ENCODE results near the gene CHST15. TPM values are rescaled to one million over a fixed set of nuclear protein-coding genes. Genes with fewer than 3 reads are reported as not detected.

CHST15 gene
- total RNA-seq, 2 experiments from 2014 or later, result 0.28 to 0.60 TPM

DNA sequence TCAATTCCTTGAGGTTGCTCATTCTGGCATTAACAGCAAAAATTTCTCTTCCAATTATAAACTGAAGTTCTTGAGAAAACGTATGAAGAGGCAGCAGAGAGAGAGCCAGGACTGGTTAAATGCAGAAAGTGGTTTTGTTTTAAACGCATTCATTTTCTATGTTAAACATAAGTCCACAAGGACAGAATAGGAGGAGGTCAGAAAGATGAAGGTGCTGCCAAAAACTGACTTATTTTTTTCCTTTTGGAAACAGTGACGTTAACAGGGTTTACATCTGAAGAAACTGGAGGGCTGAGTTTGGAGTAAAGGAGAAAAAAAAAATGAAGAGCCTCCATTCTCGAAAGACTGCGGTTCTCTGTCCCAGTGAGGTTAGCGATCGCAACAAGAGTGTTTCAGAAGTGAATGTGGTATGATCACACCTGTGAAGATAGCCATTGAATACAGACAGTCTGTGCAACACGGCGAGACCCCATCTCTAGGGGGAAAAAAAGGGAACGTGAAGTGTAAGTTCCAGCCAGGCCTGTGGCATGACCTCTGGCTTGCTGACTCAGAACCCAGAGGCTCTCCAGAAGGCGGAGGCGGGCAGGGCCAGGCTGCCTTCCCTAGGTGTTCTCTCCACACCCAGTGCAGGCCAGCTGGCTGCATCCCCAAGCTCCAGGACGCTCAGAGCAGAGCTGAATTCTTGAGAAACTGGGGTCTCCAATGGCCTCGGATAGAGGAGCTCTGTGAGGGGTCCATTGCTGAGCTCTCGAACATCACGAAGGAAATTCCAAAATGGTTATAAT, 84.0 kb downstream of the CHST15 start:
- DNase-seq (no peak), ATAC-seq (ENCODE audit: low read depth) (no peak)
- no peaks in the 10 kb centered on the region for H3K36me3 Mint-ChIP-seq
- no peak overlapping the region for H3K27ac Mint-ChIP-seq
- no peak overlapping the region for H3K4me3 Mint-ChIP-seq
- POLR2A ChIA-PET, result no interaction called here
- peaks cover 7% of the 10 kb centered on the region for H3K9me3 Mint-ChIP-seq
- peaks cover 2% of the 10 kb centered on the region for H3K27me3 Mint-ChIP-seq
- no peaks in the 10 kb centered on the region for H3K4me1 Mint-ChIP-seq

DNA sequence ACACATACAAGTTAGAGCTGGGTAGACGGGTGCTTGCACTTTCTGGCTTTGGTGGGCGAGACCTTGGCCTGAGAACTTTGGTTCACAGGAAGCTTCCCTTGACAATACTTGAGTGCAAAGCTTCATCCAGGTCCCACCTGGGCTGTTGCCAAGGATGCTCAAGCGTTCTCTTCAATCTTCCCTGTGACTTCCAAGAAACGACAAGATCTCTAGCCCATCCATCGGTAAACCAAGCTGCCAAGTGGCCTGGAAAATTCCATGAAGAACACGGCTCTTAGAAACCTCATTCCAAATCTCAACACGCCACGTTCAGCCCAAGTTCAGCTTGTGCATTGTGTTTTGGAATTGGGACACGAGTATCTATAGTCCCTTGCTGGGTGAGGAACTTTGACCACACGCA, 84.7 kb downstream of the CHST15 start:
- Mint-ChIP-seq H3K27me3 (peaks cover 2% of the 10 kb centered on the region), H3K27ac (no peak overlapping the region), H3K4me1 (no peaks in the 10 kb centered on the region), H3K36me3 (no peaks in the 10 kb centered on the region), H3K4me3 (no peak overlapping the region), H3K9me3 (peaks cover 2% of the 10 kb centered on the region)
- DNase-seq, result no peak
- ATAC-seq (ENCODE audit: low read depth), result no peak
- POLR2A ChIA-PET, result no interaction called here

DNA sequence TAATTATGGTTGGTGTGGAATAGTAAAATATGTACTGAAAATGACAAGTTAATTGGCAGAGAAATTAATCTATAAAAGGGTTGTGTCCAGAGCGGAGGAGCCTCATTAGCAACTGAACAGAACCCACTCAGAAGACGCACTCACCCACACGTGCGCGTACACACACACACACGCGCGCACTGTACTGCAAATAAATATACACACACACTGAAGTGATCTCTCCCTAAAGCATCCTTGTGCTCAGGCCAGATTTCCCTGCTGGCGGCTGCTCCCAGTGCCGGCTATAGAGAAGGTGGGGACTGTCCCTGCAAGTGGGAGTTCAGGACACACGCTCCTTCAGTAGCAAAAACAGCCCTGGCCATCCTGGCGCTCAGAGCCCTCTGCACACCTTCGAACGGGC, 85.2 kb downstream of the CHST15 start:
- no peaks in the 10 kb centered on the region for H3K9me3 Mint-ChIP-seq
- no peak overlapping the region for H3K4me3 Mint-ChIP-seq
- peaks cover 2% of the 10 kb centered on the region for H3K27me3 Mint-ChIP-seq
- no peak overlapping the region for H3K27ac Mint-ChIP-seq
- no peaks in the 10 kb centered on the region for H3K4me1 Mint-ChIP-seq
- H3K36me3 Mint-ChIP-seq, result no peaks in the 10 kb centered on the region
- no peak for DNase-seq
- POLR2A ChIA-PET, result no interaction called here
- no peak for ATAC-seq (ENCODE audit: low read depth)

DNA sequence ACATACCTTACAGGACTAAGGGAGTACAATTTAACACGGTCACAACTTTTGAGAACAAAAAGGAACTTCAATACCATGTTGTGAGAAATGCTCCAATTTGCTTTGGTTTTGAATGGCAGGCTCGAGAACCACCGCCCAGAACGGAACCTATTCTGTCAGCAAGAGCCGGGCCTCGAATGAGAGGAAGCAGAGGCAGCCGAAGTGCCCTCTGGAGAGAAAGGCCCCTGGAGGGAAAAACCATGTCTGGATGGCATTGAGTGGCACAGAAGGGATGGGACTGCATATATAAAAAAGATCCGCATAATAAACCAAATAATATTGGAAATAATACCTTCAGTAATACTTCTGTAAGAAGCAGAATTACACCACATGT, 85.6 kb downstream of the CHST15 start:
- no peak for DNase-seq
- Mint-ChIP-seq H3K4me1 (no peaks in the 10 kb centered on the region), H3K27me3 (peaks cover 2% of the 10 kb centered on the region), H3K27ac (no peak overlapping the region), H3K9me3 (no peaks in the 10 kb centered on the region), H3K4me3 (no peak overlapping the region), H3K36me3 (no peaks in the 10 kb centered on the region)
- ATAC-seq (ENCODE audit: low read depth), result no peak
- POLR2A ChIA-PET, result no interaction called here

DNA sequence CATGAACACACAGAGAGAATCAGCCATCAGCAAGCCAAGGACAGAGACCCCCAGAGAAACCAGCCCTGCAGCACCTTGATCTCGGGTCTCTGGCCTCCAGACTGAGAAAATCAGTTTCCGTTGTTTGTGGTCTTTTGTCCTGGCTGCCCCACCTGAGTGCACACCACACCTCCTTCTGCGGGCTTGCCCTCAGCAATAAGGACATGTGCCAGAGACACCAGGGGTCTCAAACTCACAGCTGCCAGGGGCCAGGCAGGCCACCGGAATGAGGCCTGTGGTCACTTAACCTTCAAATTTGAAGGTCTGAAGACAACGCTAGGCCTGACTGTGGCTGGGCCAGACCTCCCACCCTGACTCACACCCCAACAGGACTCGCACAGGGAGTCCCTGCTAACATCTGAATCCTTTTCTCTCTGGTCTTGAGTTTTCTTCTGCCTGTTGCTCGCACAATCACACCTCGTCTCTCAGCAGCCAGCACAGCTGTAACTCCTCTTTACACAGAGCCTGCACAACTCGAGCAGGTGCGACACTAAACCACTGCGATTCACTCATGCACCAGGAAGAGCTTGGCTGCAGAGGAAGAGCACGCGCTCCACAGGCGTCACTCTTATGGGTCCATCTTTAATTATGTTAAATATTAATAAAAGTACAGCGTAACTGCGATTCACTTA, 86.2 kb downstream of the CHST15 start:
- no peaks in the 10 kb centered on the region for H3K36me3 Mint-ChIP-seq
- H3K4me3 Mint-ChIP-seq, result no peak overlapping the region
- H3K4me1 Mint-ChIP-seq, result no peaks in the 10 kb centered on the region
- POLR2A ChIA-PET, result no interaction called here
- ATAC-seq (ENCODE audit: low read depth), result no peak
- no peak for DNase-seq
- peaks cover 2% of the 10 kb centered on the region for H3K27me3 Mint-ChIP-seq
- no peak overlapping the region for H3K27ac Mint-ChIP-seq
- no peaks in the 10 kb centered on the region for H3K9me3 Mint-ChIP-seq

DNA sequence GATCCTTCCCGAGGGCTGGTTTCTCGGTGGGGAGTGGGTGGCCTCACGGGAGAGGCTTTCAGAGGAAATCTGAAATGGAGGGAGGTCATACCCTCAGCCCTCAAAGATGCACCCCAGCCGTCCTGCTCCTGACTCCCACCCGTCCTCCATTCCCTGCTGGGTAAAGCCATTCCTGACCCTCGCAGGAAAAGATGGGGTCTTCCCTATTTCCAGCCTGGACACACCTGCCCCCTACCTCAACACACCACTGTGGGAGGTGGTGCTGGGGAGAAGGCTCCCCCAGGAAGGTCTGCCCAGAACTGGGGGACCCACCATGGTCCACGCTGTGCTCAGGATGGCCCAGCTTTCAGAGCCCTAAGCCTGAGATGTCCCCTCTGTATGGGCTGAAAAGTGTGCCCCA, 86.9 kb downstream of the CHST15 start:
- Mint-ChIP-seq H3K27me3 (peaks cover 2% of the 10 kb centered on the region), H3K27ac (no peak overlapping the region), H3K4me3 (no peak overlapping the region), H3K9me3 (no peaks in the 10 kb centered on the region), H3K4me1 (no peaks in the 10 kb centered on the region), H3K36me3 (no peaks in the 10 kb centered on the region)
- ATAC-seq (ENCODE audit: low read depth) (no peak), DNase-seq (no peak)
- POLR2A ChIA-PET, result no interaction called here

DNA sequence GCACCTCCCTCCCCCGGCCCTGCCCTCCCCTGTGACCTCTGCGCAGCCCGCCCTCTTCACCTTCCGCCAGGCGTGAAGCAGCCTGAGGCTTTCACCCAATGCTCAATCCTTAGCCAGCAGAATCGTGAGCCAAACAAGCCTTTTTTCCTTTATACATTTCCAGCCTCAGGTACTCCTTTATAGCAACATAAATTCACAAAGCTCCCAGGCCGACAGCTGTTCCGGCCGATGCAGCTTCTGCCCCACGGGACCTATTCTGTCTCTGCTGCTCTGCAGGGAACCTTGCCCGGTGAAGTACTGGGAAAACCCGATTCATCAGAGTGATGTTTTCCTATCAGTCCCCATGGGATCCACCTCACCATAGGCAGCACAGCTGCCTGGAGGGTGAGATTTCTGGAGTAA, 87.4 kb downstream of the CHST15 start:
- POLR2A ChIA-PET, result no interaction called here
- no peaks in the 10 kb centered on the region for H3K36me3 Mint-ChIP-seq

DNA sequence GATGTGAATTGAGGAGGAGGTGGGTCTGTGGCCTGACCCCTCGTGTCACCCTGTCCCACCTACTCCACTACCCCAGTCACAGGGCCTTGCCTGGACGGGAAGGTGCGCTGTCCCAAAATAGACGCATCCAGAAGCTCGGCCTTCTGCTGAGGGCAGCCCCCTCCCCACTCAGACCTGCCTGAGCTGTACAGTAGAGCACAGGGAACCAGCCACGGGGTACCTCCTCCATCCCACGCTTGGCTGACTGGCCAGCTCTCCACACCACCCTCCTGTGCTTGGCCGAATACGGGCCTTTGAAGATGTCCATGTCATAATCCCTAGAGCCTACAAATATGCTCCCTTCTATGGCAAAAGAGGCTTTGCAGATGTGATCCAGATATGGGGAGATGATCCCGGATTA, 88.3 kb downstream of the CHST15 start:
- POLR2A ChIA-PET, result no interaction called here
- H3K36me3 Mint-ChIP-seq, result no peaks in the 10 kb centered on the region
- H3K4me1 Mint-ChIP-seq, result no peaks in the 10 kb centered on the region
- H3K27me3 Mint-ChIP-seq, result peaks cover 2% of the 10 kb centered on the region
- no peak overlapping the region for H3K4me3 Mint-ChIP-seq
- H3K9me3 Mint-ChIP-seq, result no peaks in the 10 kb centered on the region
- no peak for DNase-seq
- H3K27ac Mint-ChIP-seq, result no peak overlapping the region
- no peak for ATAC-seq (ENCODE audit: low read depth)

More for the DNA sequence above, 87.4 kb downstream of the CHST15 start:
- Mint-ChIP-seq H3K4me3 (no peak overlapping the region), H3K27me3 (peaks cover 2% of the 10 kb centered on the region), H3K4me1 (no peaks in the 10 kb centered on the region), H3K9me3 (no peaks in the 10 kb centered on the region), H3K27ac (no peak overlapping the region)
- no peak for ATAC-seq (ENCODE audit: low read depth)
- no peak for DNase-seq

DNA sequence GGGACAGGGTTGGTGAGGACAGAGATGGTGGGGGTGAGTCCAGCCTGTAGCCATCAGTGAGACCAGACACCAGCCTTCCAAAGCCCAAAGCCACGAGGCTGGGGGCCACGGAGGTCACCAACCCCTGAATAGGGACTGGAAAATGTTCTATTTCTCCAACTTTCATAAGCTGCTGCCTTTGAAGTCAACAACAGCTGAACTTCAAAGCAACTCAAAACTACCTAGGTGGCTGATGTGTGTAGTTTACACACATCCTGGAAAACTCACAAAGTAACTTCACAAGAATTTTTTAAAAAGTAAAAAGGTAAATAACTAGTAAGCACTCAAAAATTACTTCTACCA, 88.8 kb downstream of the CHST15 start:
- Mint-ChIP-seq H3K4me3 (no peak overlapping the region), H3K36me3 (no peaks in the 10 kb centered on the region), H3K27ac (no peak overlapping the region), H3K27me3 (peaks cover 2% of the 10 kb centered on the region), H3K9me3 (no peaks in the 10 kb centered on the region), H3K4me1 (no peaks in the 10 kb centered on the region)
- DNase-seq, result no peak
- ATAC-seq (ENCODE audit: low read depth), result no peak
- POLR2A ChIA-PET, result no interaction called here

DNA sequence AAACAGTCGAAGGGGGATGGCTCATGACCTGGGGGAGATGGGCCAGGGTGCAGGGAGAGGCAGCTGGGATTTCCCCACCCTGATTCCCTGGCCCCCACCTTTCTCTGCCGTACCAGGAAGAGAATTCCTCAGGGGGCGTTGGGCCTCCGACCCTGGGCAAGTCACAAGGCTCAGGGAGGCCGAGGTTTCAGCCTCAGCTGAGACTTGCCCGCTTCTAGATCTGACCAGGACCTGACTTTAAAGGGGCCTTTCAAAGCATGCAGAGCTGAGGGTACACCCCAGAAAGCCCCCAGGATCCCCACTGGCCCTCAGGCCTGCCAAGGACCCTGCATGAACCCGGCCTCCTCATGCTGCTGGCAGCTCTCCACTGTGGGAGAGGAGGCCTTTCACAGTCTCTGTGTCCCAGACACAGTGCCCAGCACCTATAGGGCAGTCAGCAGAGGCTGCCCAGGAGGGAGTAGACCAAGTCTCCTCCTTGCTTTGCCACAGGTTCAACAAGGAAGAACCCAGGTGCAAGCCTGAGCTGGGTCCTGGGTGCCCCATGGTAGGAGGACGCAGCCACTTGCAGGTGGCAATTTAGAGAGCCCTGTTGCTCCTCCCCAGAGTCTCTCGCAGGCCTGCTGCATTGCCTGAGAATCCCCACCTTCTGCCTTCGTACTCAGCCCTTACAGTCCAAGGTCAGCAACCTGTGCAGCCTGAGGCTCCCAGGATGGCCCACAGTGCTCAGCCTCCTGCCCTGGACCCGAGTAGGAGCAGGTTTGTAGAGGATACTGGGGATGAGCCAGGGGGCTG, 89.3 kb downstream of the CHST15 start:
- no peaks in the 10 kb centered on the region for H3K4me1 Mint-ChIP-seq
- ATAC-seq (ENCODE audit: low read depth), result no peak
- POLR2A ChIA-PET, result no interaction called here
- no peaks in the 10 kb centered on the region for H3K36me3 Mint-ChIP-seq
- no peak overlapping the region for H3K4me3 Mint-ChIP-seq
- no peaks in the 10 kb centered on the region for H3K9me3 Mint-ChIP-seq
- no peak overlapping the region for H3K27ac Mint-ChIP-seq
- DNase-seq, result no peak
- peaks cover 2% of the 10 kb centered on the region for H3K27me3 Mint-ChIP-seq

DNA sequence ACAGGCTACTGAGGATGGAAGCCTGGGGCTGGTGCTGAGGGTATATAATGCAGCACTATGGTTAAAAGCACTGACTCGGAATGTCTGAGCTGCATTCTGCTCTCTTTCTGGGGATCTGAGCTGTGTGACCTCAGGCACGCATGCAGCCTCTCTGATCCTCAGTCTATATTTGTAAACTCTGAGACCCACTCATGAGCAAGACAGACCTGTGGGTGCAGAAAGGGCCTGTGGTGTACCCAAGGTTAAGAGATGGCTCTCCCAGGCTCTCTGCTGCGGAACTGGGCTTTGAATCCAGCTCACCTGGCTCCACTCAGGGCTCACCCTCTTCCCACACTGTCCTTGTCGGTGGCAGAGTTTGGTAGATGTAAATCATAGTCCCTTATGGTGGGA, 89.9 kb downstream of the CHST15 start:
- DNase-seq, result no peak
- POLR2A ChIA-PET, result no interaction called here
- H3K4me1 Mint-ChIP-seq, result no peaks in the 10 kb centered on the region
- no peaks in the 10 kb centered on the region for H3K9me3 Mint-ChIP-seq
- no peaks in the 10 kb centered on the region for H3K36me3 Mint-ChIP-seq
- no peak for ATAC-seq (ENCODE audit: low read depth)
- H3K27me3 Mint-ChIP-seq, result peaks cover 2% of the 10 kb centered on the region
- H3K4me3 Mint-ChIP-seq, result no peak overlapping the region
- no peak overlapping the region for H3K27ac Mint-ChIP-seq

DNA sequence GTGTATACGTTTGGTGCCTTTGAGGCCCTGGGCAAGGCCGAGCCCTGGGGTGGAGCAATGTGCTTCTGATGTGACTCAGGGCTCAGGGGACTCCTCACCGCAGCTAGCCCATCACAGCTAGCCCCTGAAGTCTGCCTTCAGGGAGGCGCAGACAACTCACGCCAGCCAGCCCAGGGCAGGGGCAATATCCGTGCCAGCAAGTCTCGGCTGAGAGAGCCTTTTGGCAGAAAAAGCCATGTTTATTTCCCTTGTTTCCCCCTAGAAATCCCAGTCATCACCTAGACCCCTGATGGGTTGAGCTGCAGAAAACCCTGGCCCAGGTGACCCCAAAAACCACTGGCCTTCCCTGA, 90.4 kb downstream of the CHST15 start:
- Mint-ChIP-seq H3K4me1 (no peaks in the 10 kb centered on the region), H3K4me3 (no peak overlapping the region), H3K36me3 (no peaks in the 10 kb centered on the region), H3K27ac (no peak overlapping the region), H3K27me3 (peaks cover 2% of the 10 kb centered on the region), H3K9me3 (no peaks in the 10 kb centered on the region)
- no peak for ATAC-seq (ENCODE audit: low read depth)
- DNase-seq, result no peak
- POLR2A ChIA-PET, result no interaction called here

DNA sequence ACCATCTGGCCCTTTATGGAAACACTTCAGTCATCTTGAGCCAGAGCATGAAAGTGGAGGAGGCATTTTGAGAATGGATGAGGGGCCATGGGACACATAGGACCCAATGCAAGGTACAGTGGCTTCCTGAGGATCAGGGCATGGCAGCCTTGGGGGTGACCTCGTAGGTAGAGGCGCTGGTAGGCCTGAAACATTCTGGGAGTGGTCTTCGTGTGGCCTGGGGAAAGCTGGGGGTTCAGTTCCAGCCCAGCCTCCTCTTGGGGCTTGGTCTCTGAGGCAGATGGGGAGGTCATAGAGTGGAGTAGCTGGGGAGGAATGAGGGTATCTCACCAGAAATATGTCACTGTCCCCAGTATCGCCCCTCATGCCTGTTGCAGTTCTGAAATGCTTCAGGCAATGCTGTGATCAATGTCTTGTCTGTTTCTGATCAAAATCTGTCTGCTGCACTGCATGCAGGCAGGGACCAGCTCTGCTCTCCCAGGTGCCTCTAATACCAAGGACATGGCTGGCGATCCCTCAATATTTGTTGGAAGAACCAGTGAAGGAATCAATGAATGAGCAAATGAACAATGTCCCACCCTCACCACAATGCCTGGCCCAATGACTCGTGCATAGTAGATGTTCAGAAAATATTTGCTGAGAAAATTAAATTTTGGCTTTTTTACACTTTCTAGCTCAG, 90.9 kb downstream of the CHST15 start:
- H3K4me3 Mint-ChIP-seq, result no peak overlapping the region
- H3K27ac Mint-ChIP-seq, result no peak overlapping the region
- H3K36me3 Mint-ChIP-seq, result no peaks in the 10 kb centered on the region
- H3K27me3 Mint-ChIP-seq, result peaks cover 2% of the 10 kb centered on the region
- H3K4me1 Mint-ChIP-seq, result no peaks in the 10 kb centered on the region
- DNase-seq, result no peak
- POLR2A ChIA-PET, result no interaction called here
- H3K9me3 Mint-ChIP-seq, result no peaks in the 10 kb centered on the region
- no peak for ATAC-seq (ENCODE audit: low read depth)

Measured in activated naive CD8-positive, alpha-beta T cell treated with anti-CD3 and anti-CD28 coated beads, Interleukin-2, amount 10 ng/mL, durations not matched to agents 7 days and 5 days (primary cell).